H7 (cell line): ENCODE measurements around the gene TMEM186. TPM values are rescaled to one million over a fixed set of nuclear protein-coding genes. Genes with fewer than 3 reads are reported as not detected.
A peak's percentile ranks its signal among the peaks of the same experiment; 100 is the strongest.
"Not testable (repeated sequence)": the region's sequence is repeated elsewhere in the genome, so short reads cannot be mapped to it uniquely, and the experiment has no call there.

Source experiments
- DNase-seq: peaks from one replicate; pipeline ENCODE4 v3.0.0; 2012
- H3K27me3 ChIP-seq: 2 replicates; pipeline ENCODE4 v1.6.0; 2011; ENCODE audit warnings: mild to moderate bottlenecking, low read length; ENCODE audit not compliant: control insufficient read depth, insufficient read depth
- H3K36me3 ChIP-seq: replicated peaks from 2 replicates; pipeline ENCODE4 v1.5.1; 2011; ENCODE audit warnings: low read length; ENCODE audit not compliant: control insufficient read depth, insufficient read depth
- H3K4me3 ChIP-seq: 2 replicates; pipeline ENCODE4 v1.5.1; 2011; ENCODE audit warnings: low read depth, mild to moderate bottlenecking, control low read depth, low read length, moderate library complexity; ENCODE audit not compliant: insufficient read depth
- total RNA-seq: library from RNA; depleted of rRNA; stranded (reverse); fragments of >200 nt; shearing (Covaris generic); gene quantifications from 2 replicates; pipeline ENCODE4 v1.2.3, GENCODE V29; 2014; rRNA removed

TMEM186 gene
- total RNA-seq, result 8.2 and 12.1 TPM in 2 replicates

- no peaks in the 10 kb centered on the region for H3K27me3 ChIP-seq
- H3K36me3 ChIP-seq, result peaks cover 11% of the 10 kb centered on the region
- DNase-seq, result peak; percentile 96
- H3K4me3 ChIP-seq, result peak within 1 kb of the TSS; percentile 92
Observed at GRCh38 chr16:8797364-8798173, at the start of gene TMEM186, which contains the start of gene PMM2. TSS of gene TMEM186 (minus strand) at chr16:8797639. CDS start at chr16:8797614, 25 bp downstream. TSS of gene PMM2 (plus strand) at chr16:8797839. CDS start at chr16:8797883, 44 bp downstream.

GRCh38 chr16:8847145-8847544, 49.7 kb upstream of the TMEM186 start:
- Histone ChIP-seq H3K4me3 (no peak overlapping the region), H3K36me3 (peaks cover 20% of the 10 kb centered on the region), H3K27me3 (no peaks in the 10 kb centered on the region)
- no peak for DNase-seq

GRCh38 chr16:8846401-8846932, 49.0 kb upstream of the TMEM186 start:
- Histone ChIP-seq H3K27me3 (no peaks in the 10 kb centered on the region), H3K36me3 (peaks cover 18% of the 10 kb centered on the region), H3K4me3 (no peak overlapping the region)
- DNase-seq, result no peak

GRCh38 chr16:8845699-8846298, 48.4 kb upstream of the TMEM186 start:
- Histone ChIP-seq H3K27me3 (no peaks in the 10 kb centered on the region), H3K4me3 (no peak overlapping the region), H3K36me3 (peaks cover 16% of the 10 kb centered on the region)
- no peak for DNase-seq

GRCh38 chr16:8843296-8843695, 45.9 kb upstream of the TMEM186 start:
- H3K4me3 ChIP-seq, H3K27me3 ChIP-seq, DNase-seq, H3K36me3 ChIP-seq: not testable (repeated sequence)

GRCh38 chr16:8842016-8842415, 44.6 kb upstream of the TMEM186 start:
- H3K4me3 ChIP-seq, DNase-seq, H3K27me3 ChIP-seq, H3K36me3 ChIP-seq: not testable (repeated sequence)

- DNase-seq, H3K27me3 ChIP-seq, H3K36me3 ChIP-seq, H3K4me3 ChIP-seq: not testable (repeated sequence)
Observed at GRCh38 chr16:8837594-8837993, 40.2 kb upstream of the TMEM186 start.

GRCh38 chr16:8836797-8837196, 39.4 kb upstream of the TMEM186 start:
- not testable (repeated sequence) for H3K36me3 ChIP-seq, H3K27me3 ChIP-seq, DNase-seq, H3K4me3 ChIP-seq

- H3K4me3 ChIP-seq, result no peak overlapping the region
- DNase-seq, result peak; percentile 21
Observed at GRCh38 chr16:8832717-8833105, 35.3 kb upstream of the TMEM186 start.

GRCh38 chr16:8831871-8832716, 34.7 kb upstream of the TMEM186 start:
- DNase-seq, result peak; percentile 74
- Histone ChIP-seq H3K4me3 (no peak overlapping the region), H3K36me3 (peaks cover 5% of the 10 kb centered on the region), H3K27me3 (no peaks in the 10 kb centered on the region)

More at GRCh38 chr16:8832717-8833105, 35.3 kb upstream of the TMEM186 start:
- Histone ChIP-seq H3K27me3 (no peaks in the 10 kb centered on the region), H3K36me3 (peaks cover 5% of the 10 kb centered on the region)

- DNase-seq, result no peak
- Histone ChIP-seq H3K4me3 (no peak overlapping the region), H3K27me3 (no peaks in the 10 kb centered on the region), H3K36me3 (peaks cover 5% of the 10 kb centered on the region)
Observed at GRCh38 chr16:8831450-8831849, 34.0 kb upstream of the TMEM186 start.

GRCh38 chr16:8828541-8829165, 31.2 kb upstream of the TMEM186 start:
- DNase-seq, result no peak
- Histone ChIP-seq H3K27me3 (no peaks in the 10 kb centered on the region), H3K4me3 (no peak overlapping the region), H3K36me3 (peaks cover 9% of the 10 kb centered on the region)

GRCh38 chr16:8826278-8826879, 28.9 kb upstream of the TMEM186 start:
- no peak for DNase-seq
- peaks cover 12% of the 10 kb centered on the region for H3K36me3 ChIP-seq
- no peak overlapping the region for H3K4me3 ChIP-seq
- no peaks in the 10 kb centered on the region for H3K27me3 ChIP-seq

GRCh38 chr16:8822403-8822802, 25.0 kb upstream of the TMEM186 start:
- peaks cover 21% of the 10 kb centered on the region for H3K36me3 ChIP-seq
- no peak overlapping the region for H3K4me3 ChIP-seq
- no peak for DNase-seq
- H3K27me3 ChIP-seq, result no peaks in the 10 kb centered on the region
